Brain microvascular endothelial cell (primary cell): Measurements from ENCODE around the gene OGFOD2.

ENCODE experiments used
- DNase-seq: peaks from one replicate; pipeline ENCODE4 v3.0.0-alpha.2; 2020
- H3K27ac ChIP-seq: fragments of 250-450 bp; sonication (Bioruptor Pico); 2 replicates; pipeline ENCODE4 v1.5.1; 2020; ENCODE audit warnings: mild to moderate bottlenecking, moderate library complexity
- H3K27me3 ChIP-seq: fragments of 250-450 bp; sonication (Bioruptor Pico); replicated peaks from 2 replicates; pipeline ENCODE4 v1.5.1; 2020; ENCODE audit warnings: mild to moderate bottlenecking
- H3K36me3 ChIP-seq: fragments of 250-450 bp; sonication (Bioruptor Pico); replicated peaks from 2 replicates; pipeline ENCODE4 v1.5.1; 2020; ENCODE audit warnings: mild to moderate bottlenecking
- H3K4me3 ChIP-seq: 2 replicates; pipeline ENCODE4 v1.5.1; 2011; ENCODE audit warnings: low read depth, mild to moderate bottlenecking, control low read depth, low read length, moderate library complexity
- CTCF ChIP-seq: IDR thresholded peaks from 2 replicates; pipeline ENCODE4 v1.5.1; 2011; ENCODE audit warnings: low read depth, mild to moderate bottlenecking, moderate library complexity, low read length, control low read depth, inconsistent platforms; ENCODE audit errors: missing control alignments
- in situ Hi-C: cut with HindIII; loops from 2 replicates; pipeline ENCODE4 v1.10.0; 2017; ENCODE audit warnings: low sequenced_read_pairs, low pct_ligation_motif_present

The OGFOD2 gene

DNA sequence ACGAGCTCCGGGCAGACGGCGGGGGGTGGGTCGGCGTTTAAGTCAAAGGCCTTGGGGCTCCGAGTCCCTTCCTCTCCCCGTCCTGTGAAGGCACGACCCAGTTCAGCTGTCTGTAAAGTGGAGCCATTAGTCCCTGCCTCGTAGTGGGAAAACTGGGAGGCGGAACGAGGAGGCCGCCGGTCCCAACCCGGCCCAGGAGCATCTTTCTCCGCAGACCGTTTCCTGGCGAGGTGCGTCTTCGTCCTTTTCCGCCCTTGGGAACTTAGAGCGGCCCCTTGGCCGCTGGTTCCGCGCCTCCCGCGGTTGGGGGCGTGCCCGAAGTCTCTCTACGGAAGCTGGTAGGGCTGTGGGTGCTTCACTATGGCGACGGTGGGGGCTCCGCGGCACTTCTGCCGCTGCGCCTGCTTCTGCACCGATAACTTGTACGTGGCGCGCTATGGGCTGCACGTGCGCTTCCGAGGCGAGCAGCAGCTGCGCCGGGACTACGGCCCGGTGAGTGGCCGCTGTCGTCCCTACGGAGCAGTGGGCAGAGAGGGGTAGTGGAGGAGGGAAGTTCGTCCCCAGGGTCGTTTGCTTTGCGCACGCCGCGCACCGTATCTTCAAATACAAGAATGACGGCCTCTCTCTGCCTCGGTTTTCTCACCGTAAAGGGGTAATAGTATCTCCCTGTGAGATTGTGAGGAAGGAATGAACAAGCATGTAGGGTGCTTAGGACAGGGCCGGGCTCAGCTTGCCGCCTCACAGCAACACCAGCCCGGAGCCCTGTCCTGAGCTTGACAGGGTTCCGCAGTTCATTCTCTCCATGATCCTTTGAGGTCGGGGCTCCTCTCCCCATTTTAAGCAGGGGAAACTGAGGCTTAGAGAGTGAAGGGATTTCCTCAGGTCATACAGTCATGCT is at the start of gene OGFOD2:
Gene OGFOD2 (plus strand): TSS at position 353 of the 898 bp plus-strand sequence. CDS start 8 bp downstream, at position 361.
- peak within 1 kb of the TSS; percentile 95 for H3K4me3 ChIP-seq
- peak; percentile 85 for DNase-seq
- H3K36me3 ChIP-seq: no peaks in the 10 kb centered on the region
- H3K27me3 ChIP-seq: no peaks in the 10 kb centered on the region
- no peak for TF ChIP-seq CTCF
- H3K27ac ChIP-seq: peak within 1 kb of the TSS; percentile 90
- in situ Hi-C loops: no loop called here

DNA sequence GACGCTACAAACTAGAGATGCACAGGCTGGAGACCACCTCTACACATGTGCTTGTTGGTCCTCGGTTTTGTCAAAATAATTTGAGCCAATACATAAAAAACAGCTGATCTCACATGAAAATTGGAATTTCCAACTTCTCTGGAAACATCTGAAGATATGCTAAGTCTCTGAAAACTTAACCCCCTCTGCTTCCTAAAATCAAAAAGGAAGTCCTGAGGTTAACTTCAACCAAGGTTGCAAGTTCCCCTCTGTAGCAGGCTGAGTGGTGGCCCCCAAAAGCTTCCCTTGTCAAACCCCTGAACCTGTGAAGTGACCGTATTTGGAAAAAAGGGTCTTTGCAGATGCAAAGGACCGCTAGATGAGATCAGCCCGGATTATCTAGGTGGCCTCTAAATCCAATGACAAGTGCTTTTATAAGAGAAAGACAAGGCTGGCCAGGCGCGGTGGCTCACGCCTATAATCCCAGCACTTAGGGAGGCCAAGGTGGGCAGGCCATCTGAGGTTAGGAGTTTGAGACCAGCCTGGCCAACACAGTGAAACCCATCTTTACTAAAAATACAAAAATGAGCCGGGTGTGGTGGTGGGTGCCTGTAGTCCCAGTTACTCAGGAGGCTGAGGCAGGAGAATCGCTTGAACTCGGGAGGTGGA is 47.2 kb upstream of the OGFOD2 start:
- H3K36me3 ChIP-seq: no peaks in the 10 kb centered on the region
- in situ Hi-C loops: no loop called here
- H3K27me3 ChIP-seq: no peaks in the 10 kb centered on the region
- no peak for TF ChIP-seq CTCF
- no peak overlapping the region for H3K4me3 ChIP-seq
- no peak for DNase-seq
- H3K27ac ChIP-seq: no peak overlapping the region

DNA sequence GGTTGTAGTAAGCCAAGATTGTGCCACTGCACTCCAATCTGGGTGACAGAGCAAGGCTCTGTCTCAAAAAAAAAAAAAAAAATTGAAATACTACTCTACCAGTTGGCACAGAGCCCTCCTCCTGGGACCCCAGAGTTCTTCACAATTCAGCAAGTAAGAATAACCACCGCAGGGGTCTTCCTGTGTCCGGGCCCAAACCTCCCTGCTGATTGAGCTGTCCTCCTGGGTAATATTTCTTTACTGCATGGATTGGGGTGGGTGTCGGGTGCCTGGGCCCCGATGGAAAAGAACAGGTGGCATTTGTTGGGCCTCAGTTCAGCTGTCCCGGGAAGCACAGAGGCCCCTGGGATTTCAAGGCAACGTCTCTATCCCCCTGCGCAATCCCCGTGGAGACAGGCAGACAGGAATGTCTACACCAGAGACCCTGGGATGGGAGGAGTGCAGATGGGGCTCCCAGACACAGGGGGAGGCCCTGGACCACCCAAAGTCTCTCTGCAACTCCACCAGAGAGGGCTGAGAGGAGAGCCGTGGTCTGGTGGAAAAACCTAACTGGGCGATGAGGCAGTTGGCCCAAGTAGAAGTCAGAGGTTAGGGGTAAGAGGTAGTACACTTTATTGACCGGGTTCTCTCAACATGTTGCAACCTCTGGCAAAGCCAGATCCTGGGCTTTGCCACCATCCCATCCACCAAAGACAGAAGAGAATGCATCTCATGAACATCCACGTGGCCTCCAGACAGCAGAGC is 46.5 kb upstream of the OGFOD2 start:
- in situ Hi-C loops: no loop called here
- H3K36me3 ChIP-seq: no peaks in the 10 kb centered on the region
- TF ChIP-seq CTCF: no peak
- H3K27me3 ChIP-seq: no peaks in the 10 kb centered on the region
- DNase-seq: no peak
- no peak overlapping the region for H3K4me3 ChIP-seq
- H3K27ac ChIP-seq: no peak overlapping the region

DNA sequence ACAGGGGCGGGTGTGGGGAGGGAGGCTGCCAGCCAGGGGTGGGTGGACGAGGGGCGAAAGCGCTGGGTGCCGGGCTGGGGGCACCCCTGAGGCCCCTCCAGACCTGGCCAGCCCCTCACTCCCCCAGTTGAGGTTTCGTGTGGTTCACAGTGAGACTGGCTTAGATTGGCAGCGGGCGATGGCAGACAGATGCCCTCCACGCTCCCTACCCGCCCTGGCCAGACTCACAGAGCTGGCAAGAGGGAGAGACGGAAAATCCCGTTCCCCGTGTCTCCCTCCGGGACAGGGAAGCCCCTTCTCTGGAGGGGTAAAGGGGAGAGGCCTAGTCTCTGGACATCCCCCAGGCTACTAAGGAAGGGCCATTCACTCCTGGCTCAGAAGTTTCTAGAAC is 45.9 kb upstream of the OGFOD2 start:
- Histone ChIP-seq H3K27ac (no peak overlapping the region), H3K4me3 (no peak overlapping the region), H3K27me3 (no peaks in the 10 kb centered on the region), H3K36me3 (no peaks in the 10 kb centered on the region)
- DNase-seq: no peak
- in situ Hi-C loops: no loop called here
- no peak for TF ChIP-seq CTCF

GRCh38 chr12:122929812-122930211 is 45.2 kb upstream of the OGFOD2 start:
- no peaks in the 10 kb centered on the region for H3K36me3 ChIP-seq
- DNase-seq: no peak
- no peak overlapping the region for H3K4me3 ChIP-seq
- in situ Hi-C loops: no loop called here
- no peak overlapping the region for H3K27ac ChIP-seq
- no peaks in the 10 kb centered on the region for H3K27me3 ChIP-seq
- no peak for TF ChIP-seq CTCF
